WTC11 (cell line): ENCODE results near the gene ZCCHC7. TPM values are rescaled to one million over a fixed set of nuclear protein-coding genes. Genes with fewer than 3 reads are reported as not detected.

Experiments used
- ATAC-seq: fragments of 200-7000 bp; cut with Tn5 transposase; 2 replicates; pipeline ENCODE4 v1.10.0; 2021; ENCODE audit warnings: mild to moderate bottlenecking, moderate library complexity
- CTCF ChIA-PET: fragments of 300-600 bp; sonication (Branson Sonifier 250); formaldehyde crosslinking; loops from one replicate; lab custom pipeline; 2021; ENCODE audit warnings: antibody characterized with exemption; lab: Charles Lee
- POLR2A ChIA-PET: fragments of 350-600 bp; sonication (Branson Sonifier 250); formaldehyde crosslinking; loops from one replicate; lab custom pipeline; 2021; ENCODE audit warnings: antibody characterized with exemption; lab: Charles Lee
- DNase-seq: peaks from one replicate; pipeline ENCODE4 v3.0.0; 2021; ENCODE audit warnings: low spot score
- H3K27ac Mint-ChIP-seq: 2 replicates; pipeline ENCODE4 v1.8.0; 2021; ENCODE audit warnings: mixed read lengths
- H3K27me3 Mint-ChIP-seq: 2 replicates; pipeline ENCODE4 v1.8.0; 2021; ENCODE audit warnings: low read depth, mild to moderate bottlenecking, moderate library complexity, mixed read lengths
- H3K36me3 Mint-ChIP-seq: 2 replicates; pipeline ENCODE4 v1.8.0; 2021; ENCODE audit warnings: mixed read lengths
- H3K4me1 Mint-ChIP-seq: 2 replicates; pipeline ENCODE4 v1.8.0; 2022; ENCODE audit warnings: mixed read lengths
- H3K4me3 Mint-ChIP-seq: 2 replicates; pipeline ENCODE4 v1.8.0; 2021; ENCODE audit warnings: mild to moderate bottlenecking, moderate library complexity, mixed read lengths
- H3K9me3 Mint-ChIP-seq: 2 replicates; pipeline ENCODE4 v1.8.0; 2021; ENCODE audit warnings: mixed read lengths
- EMX1 ChIP-seq: fragments of 250-450 bp; sonication (Bioruptor Pico); IDR thresholded peaks from 2 replicates; pipeline ENCODE4 v1.8.0; 2021; ENCODE audit warnings: mild to moderate bottlenecking
- ESRRA ChIP-seq: sonication (generic); formaldehyde crosslinking; IDR thresholded peaks from 2 replicates; pipeline ENCODE4 v1.8.1; 2022; ENCODE audit warnings: mild to moderate bottlenecking, missing genetic modification reagents, borderline replicate concordance
- ETV6 ChIP-seq: sonication (generic); formaldehyde crosslinking; IDR thresholded peaks from 2 replicates; pipeline ENCODE4 v1.8.1; 2022; ENCODE audit warnings: mild to moderate bottlenecking, missing genetic modification reagents
- KAT7 ChIP-seq: sonication (generic); formaldehyde crosslinking; IDR thresholded peaks from 2 replicates; pipeline ENCODE4 v1.8.1; 2023; ENCODE audit warnings: missing genetic modification reagents, mild to moderate bottlenecking, borderline replicate concordance
- MXD4 ChIP-seq: fragments of 250-450 bp; sonication (Bioruptor Pico); IDR thresholded peaks from 2 replicates; pipeline ENCODE4 v1.8.0; 2021; ENCODE audit warnings: mild to moderate bottlenecking, moderate library complexity, borderline replicate concordance
- SMAD4 ChIP-seq: sonication (generic); formaldehyde crosslinking; IDR thresholded peaks from 2 replicates; pipeline ENCODE4 v1.8.0; 2022; ENCODE audit warnings: mild to moderate bottlenecking, missing genetic modification reagents
- TCF7 ChIP-seq: sonication (generic); formaldehyde crosslinking; IDR thresholded peaks from 2 replicates; pipeline ENCODE4 v1.8.0; 2022; ENCODE audit warnings: mild to moderate bottlenecking, low read depth, missing genetic modification reagents, moderate library complexity
- TEAD4 ChIP-seq: sonication (generic); formaldehyde crosslinking; IDR thresholded peaks from 2 replicates; pipeline ENCODE4 v1.8.0; 2022; ENCODE audit warnings: mild to moderate bottlenecking, missing genetic modification reagents
- TP53 ChIP-seq: sonication (generic); formaldehyde crosslinking; IDR thresholded peaks from 2 replicates; pipeline ENCODE4 v1.8.1; 2023; ENCODE audit warnings: mild to moderate bottlenecking, missing genetic modification reagents
- ZNF121 ChIP-seq: sonication (generic); formaldehyde crosslinking; IDR thresholded peaks from 2 replicates; pipeline ENCODE4 v1.8.0; 2023; ENCODE audit warnings: missing genetic modification reagents
- ZNF138 ChIP-seq: sonication (generic); formaldehyde crosslinking; conservative IDR thresholded peaks from 2 replicates; pipeline ENCODE4 v1.8.1; 2022; ENCODE audit warnings: mild to moderate bottlenecking, moderate library complexity, missing genetic modification reagents
- total RNA-seq: library from RNA; stranded (reverse); gene quantifications from 3 replicates; pipeline ENCODE4 v1.2.3, GENCODE V29; 2021
- TF ChIP-seq, protein P1 (sequence below): sonication (generic); formaldehyde crosslinking; IDR thresholded peaks from 2 replicates; pipeline ENCODE4 v1.8.1; 2022; ENCODE audit warnings: low read depth, missing genetic modification reagents, borderline replicate concordance
- TF ChIP-seq, protein P2 (sequence below): sonication (generic); formaldehyde crosslinking; IDR thresholded peaks from 2 replicates; pipeline ENCODE4 v1.8.1; 2023; ENCODE audit warnings: mild to moderate bottlenecking, missing genetic modification reagents
- TF ChIP-seq, protein P3 (sequence below): sonication (generic); formaldehyde crosslinking; conservative IDR thresholded peaks from 2 replicates; pipeline ENCODE4 v1.8.1; 2023; ENCODE audit warnings: mild to moderate bottlenecking, low read depth, missing genetic modification reagents, moderate library complexity
- TF ChIP-seq, protein P4 (sequence below): fragments of 250-450 bp; sonication (Bioruptor Pico); IDR thresholded peaks from 2 replicates; pipeline ENCODE4 v1.9.0; 2021; ENCODE audit warnings: moderate library complexity, mild to moderate bottlenecking, inconsistent platforms, borderline replicate concordance
- TF ChIP-seq, protein P5 (sequence below): fragments of 250-450 bp; sonication (Bioruptor Pico); conservative IDR thresholded peaks from 2 replicates; pipeline ENCODE4 v1.9.0; 2021; ENCODE audit warnings: mild to moderate bottlenecking
- TF ChIP-seq, protein P6 (sequence below): fragments of 250-450 bp; sonication (Bioruptor Pico); IDR thresholded peaks from 2 replicates; pipeline ENCODE4 v2.1.2; 2022; ENCODE audit warnings: mild to moderate bottlenecking, moderate library complexity
- TF ChIP-seq, protein P7 (sequence below): sonication (generic); formaldehyde crosslinking; IDR thresholded peaks from 2 replicates; pipeline ENCODE4 v1.8.1; 2023; ENCODE audit warnings: mild to moderate bottlenecking, missing genetic modification reagents, moderate library complexity

ZCCHC7 gene
- total RNA-seq, 1 experiment from 2014 or later: 30.1 TPM

DNA sequence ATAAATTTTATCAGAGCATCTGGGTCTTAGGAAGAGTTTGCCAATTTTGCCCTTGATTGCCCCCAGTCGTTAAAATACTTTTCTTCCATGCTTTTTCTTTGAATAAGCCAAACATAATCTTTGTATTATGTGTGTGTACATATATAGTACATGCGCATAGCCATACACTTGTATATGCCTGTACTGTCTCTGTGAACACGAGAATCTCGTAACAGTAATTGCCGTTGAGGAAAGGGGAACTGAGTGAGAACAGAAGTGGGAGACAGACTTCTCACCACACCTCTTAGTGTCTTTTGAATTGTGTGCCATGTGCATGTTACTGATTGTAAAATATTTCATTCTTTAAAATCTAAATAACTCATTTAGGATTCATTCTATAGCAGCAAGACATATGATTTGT, 222.5 kb downstream of the ZCCHC7 start:
- ChIA-PET POLR2A (no interaction called here), CTCF (no interaction called here)
- ATAC-seq: no peak
- Mint-ChIP-seq H3K9me3 (no peaks in the 10 kb centered on the region), H3K36me3 (no peaks in the 10 kb centered on the region), H3K4me3 (no peak overlapping the region), H3K27ac (no peak overlapping the region), H3K27me3 (no peaks in the 10 kb centered on the region), H3K4me1 (peaks cover 24% of the 10 kb centered on the region)
- DNase-seq: no peak
- TF ChIP-seq SMAD4 (CRISPR knock-in tag): no peak
- TF ChIP-seq ESRRA (CRISPR knock-in tag): no peak
- TF ChIP-seq ZNF138: no peak
- TF ChIP-seq, protein P1, sequence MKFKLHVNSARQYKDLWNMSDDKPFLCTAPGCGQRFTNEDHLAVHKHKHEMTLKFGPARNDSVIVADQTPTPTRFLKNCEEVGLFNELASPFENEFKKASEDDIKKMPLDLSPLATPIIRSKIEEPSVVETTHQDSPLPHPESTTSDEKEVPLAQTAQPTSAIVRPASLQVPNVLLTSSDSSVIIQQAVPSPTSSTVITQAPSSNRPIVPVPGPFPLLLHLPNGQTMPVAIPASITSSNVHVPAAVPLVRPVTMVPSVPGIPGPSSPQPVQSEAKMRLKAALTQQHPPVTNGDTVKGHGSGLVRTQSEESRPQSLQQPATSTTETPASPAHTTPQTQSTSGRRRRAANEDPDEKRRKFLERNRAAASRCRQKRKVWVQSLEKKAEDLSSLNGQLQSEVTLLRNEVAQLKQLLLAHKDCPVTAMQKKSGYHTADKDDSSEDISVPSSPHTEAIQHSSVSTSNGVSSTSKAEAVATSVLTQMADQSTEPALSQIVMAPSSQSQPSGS (CRISPR knock-in tag): no peak
- TF ChIP-seq, protein P2, sequence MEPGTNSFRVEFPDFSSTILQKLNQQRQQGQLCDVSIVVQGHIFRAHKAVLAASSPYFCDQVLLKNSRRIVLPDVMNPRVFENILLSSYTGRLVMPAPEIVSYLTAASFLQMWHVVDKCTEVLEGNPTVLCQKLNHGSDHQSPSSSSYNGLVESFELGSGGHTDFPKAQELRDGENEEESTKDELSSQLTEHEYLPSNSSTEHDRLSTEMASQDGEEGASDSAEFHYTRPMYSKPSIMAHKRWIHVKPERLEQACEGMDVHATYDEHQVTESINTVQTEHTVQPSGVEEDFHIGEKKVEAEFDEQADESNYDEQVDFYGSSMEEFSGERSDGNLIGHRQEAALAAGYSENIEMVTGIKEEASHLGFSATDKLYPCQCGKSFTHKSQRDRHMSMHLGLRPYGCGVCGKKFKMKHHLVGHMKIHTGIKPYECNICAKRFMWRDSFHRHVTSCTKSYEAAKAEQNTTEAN (CRISPR knock-in tag): no peak
- no peak for TF ChIP-seq KAT7 (CRISPR knock-in tag)
- no peak for TF ChIP-seq TP53
- TF ChIP-seq, protein P3, sequence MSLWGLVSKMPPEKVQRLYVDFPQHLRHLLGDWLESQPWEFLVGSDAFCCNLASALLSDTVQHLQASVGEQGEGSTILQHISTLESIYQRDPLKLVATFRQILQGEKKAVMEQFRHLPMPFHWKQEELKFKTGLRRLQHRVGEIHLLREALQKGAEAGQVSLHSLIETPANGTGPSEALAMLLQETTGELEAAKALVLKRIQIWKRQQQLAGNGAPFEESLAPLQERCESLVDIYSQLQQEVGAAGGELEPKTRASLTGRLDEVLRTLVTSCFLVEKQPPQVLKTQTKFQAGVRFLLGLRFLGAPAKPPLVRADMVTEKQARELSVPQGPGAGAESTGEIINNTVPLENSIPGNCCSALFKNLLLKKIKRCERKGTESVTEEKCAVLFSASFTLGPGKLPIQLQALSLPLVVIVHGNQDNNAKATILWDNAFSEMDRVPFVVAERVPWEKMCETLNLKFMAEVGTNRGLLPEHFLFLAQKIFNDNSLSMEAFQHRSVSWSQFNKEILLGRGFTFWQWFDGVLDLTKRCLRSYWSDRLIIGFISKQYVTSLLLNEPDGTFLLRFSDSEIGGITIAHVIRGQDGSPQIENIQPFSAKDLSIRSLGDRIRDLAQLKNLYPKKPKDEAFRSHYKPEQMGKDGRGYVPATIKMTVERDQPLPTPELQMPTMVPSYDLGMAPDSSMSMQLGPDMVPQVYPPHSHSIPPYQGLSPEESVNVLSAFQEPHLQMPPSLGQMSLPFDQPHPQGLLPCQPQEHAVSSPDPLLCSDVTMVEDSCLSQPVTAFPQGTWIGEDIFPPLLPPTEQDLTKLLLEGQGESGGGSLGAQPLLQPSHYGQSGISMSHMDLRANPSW (CRISPR knock-in tag): no peak
- TF ChIP-seq, protein P4, sequence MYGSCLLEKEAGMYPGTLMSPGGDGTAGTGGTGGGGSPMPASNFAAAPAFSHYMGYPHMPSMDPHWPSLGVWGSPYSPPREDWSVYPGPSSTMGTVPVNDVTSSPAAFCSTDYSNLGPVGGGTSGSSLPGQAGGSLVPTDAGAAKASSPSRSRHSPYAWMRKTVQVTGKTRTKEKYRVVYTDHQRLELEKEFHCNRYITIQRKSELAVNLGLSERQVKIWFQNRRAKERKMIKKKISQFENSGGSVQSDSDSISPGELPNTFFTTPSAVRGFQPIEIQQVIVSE (CRISPR knock-in tag): no peak
- no peak for TF ChIP-seq ZNF121
- no peak for TF ChIP-seq EMX1 (CRISPR knock-in tag)
- no peak for TF ChIP-seq MXD4 (CRISPR knock-in tag)
- TF ChIP-seq, protein P5, sequence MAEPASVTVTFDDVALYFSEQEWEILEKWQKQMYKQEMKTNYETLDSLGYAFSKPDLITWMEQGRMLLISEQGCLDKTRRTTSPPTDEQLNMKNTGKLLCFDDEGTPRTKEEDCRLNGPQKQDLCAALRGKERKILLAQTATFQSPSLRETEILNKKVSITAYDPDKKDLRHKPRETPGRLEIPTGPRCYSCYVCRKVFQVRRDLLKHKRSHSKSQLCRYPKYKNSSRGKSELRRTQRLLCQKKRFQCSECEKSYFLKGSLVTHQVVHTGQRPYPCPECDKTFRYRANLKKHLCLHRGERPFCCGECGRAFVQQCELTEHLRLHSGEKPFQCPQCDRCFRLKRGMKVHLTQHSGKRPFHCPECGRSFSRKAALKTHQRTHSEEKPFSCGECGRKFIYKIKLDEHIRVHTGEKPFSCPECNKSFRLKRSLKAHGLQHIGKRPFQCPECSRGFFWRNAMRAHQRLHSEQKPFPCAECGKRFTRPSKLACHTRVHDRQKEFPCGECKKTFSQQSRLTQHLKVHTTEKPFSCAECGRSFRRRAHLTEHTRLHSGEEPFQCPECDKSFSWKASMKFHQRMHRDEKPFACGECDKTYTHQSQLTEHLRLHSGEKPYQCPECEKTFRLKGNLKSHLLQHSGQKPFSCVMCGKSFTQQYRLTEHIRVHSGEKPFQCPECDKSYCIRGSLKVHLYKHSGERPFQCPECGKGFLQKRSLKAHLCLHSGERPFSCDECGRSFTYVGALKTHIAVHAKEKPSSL (CRISPR knock-in tag): no peak
- TF ChIP-seq TCF7 (CRISPR knock-in tag): no peak
- TF ChIP-seq, protein P6, sequence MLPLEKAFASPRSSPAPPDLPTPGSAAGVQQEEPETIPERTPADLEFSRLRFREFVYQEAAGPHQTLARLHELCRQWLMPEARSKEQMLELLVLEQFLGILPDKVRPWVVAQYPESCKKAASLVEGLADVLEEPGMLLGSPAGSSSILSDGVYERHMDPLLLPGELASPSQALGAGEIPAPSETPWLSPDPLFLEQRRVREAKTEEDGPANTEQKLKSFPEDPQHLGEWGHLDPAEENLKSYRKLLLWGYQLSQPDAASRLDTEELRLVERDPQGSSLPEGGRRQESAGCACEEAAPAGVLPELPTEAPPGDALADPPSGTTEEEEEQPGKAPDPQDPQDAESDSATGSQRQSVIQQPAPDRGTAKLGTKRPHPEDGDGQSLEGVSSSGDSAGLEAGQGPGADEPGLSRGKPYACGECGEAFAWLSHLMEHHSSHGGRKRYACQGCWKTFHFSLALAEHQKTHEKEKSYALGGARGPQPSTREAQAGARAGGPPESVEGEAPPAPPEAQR (CRISPR knock-in tag): no peak
- no peak for TF ChIP-seq ETV6 (CRISPR knock-in tag)
- TF ChIP-seq TEAD4 (CRISPR knock-in tag): no peak
- TF ChIP-seq, protein P7, sequence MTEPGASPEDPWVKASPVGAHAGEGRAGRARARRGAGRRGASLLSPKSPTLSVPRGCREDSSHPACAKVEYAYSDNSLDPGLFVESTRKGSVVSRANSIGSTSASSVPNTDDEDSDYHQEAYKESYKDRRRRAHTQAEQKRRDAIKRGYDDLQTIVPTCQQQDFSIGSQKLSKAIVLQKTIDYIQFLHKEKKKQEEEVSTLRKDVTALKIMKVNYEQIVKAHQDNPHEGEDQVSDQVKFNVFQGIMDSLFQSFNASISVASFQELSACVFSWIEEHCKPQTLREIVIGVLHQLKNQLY: no peak
